DND-41 (cell line): ENCODE results near the gene MCAT.

Experiments
- CTCF ChIP-seq: IDR thresholded peaks from 2 replicates; pipeline ENCODE4 v1.5.1; 2012; ENCODE audit warnings: borderline replicate concordance, low read length, moderate library complexity, mild to moderate bottlenecking; ENCODE audit not compliant: poor library complexity, severe bottlenecking; ENCODE audit errors: extremely low read depth
- EZH2 ChIP-seq: IDR thresholded peaks from 3 replicates; pipeline ENCODE4 v1.6.1; 2012; ENCODE audit warnings: borderline replicate concordance, low read depth, mild to moderate bottlenecking, moderate library complexity, low read length, inconsistent platforms; ENCODE audit not compliant: severe bottlenecking

- no peak for TF ChIP-seq CTCF
- no peak for TF ChIP-seq EZH2
Measured at GRCh38 chr22:43186272-43187170, 43.3 kb upstream of the MCAT start, which contains the start of gene TTLL12.
